Measurements from ENCODE around the gene GRIK2. TPM values are rescaled to one million over a fixed set of nuclear protein-coding genes. Genes with fewer than 3 reads are reported as not detected.
"Not testable (repeated sequence)": the region's sequence is repeated elsewhere in the genome, so short reads cannot be mapped to it uniquely, and the experiment has no call there.

GRIK2 gene
- total RNA-seq, 1 experiment from 2014 or later = 0.29 TPM

GRCh38 chr6:102068349-102068929 is 674.9 kb downstream of the GRIK2 start:
- Mint-ChIP-seq H3K4me3 (ENCODE audit: unreplicated experiment) (no peak overlapping the region), H3K9me3 (ENCODE audit: unreplicated experiment) (no peaks in the 10 kb centered on the region), H3K27me3 (ENCODE audit: insufficient read depth, unreplicated experiment) (no peaks in the 10 kb centered on the region), H3K27ac (ENCODE audit: unreplicated experiment) (no peak overlapping the region), H3K36me3 (ENCODE audit: insufficient read depth, unreplicated experiment) (no peaks in the 10 kb centered on the region), H3K4me1 (ENCODE audit: low read depth, unreplicated experiment) (no peaks in the 10 kb centered on the region)
- Histone ChIP-seq H3K4me3 (ENCODE audit: low read depth, low read length) (no peak overlapping the region), H3K27me3 (replicated peaks; ENCODE audit: control insufficient read depth, insufficient read depth, low read length) (no peaks in the 10 kb centered on the region), H3K4me1 (no peaks in the 10 kb centered on the region), H3K9me3 (no peaks in the 10 kb centered on the region), H3K36me3 (ENCODE audit: control insufficient read depth, insufficient read depth, low read length) (no peaks in the 10 kb centered on the region)
- BruUV-seq (replicated peaks) = no TSS peak
- no peak for DNase-seq
- no peak for TF ChIP-seq CTCF (IDR thresholded peaks at IDR 0.05; ENCODE audit: insufficient read depth in 1 of 2, low read depth in 1 of 2, low read length in 1 of 2, severe bottlenecking in 1 of 2, unreplicated experiment in 1 of 2)
- ChIA-PET POLR2A (no interaction called here), CTCF (no interaction called here)
- intact Hi-C loops (cut with micrococcal nuclease; ENCODE audit: unreplicated experiment) = no loop called here

- no peak overlapping the region for H3K4me3 ChIP-seq (ENCODE audit: low read depth, low read length)
- peaks cover 12% of the 10 kb centered on the region for H3K9me3 Mint-ChIP-seq (ENCODE audit: unreplicated experiment)
- no peak for TF ChIP-seq CTCF (IDR thresholded peaks at IDR 0.05; ENCODE audit: insufficient read depth in 1 of 2, low read depth in 1 of 2, low read length in 1 of 2, severe bottlenecking in 1 of 2, unreplicated experiment in 1 of 2)
- H3K27me3 Mint-ChIP-seq (ENCODE audit: insufficient read depth, unreplicated experiment) = no peaks in the 10 kb centered on the region
- H3K4me1 ChIP-seq = 0 out of 2 replicates have a peak, but pooled peaks cover 6% of the 10 kb centered on the region
- no peaks in the 10 kb centered on the region for H3K36me3 ChIP-seq (ENCODE audit: control insufficient read depth, insufficient read depth, low read length)
- POLR2A ChIA-PET = no interaction called here
- no peak overlapping the region for H3K27ac Mint-ChIP-seq (ENCODE audit: unreplicated experiment)
- DNase-seq = peak in 1 of 2 experiments; percentile 17
- intact Hi-C loops (cut with micrococcal nuclease; ENCODE audit: unreplicated experiment) = no loop called here
- CTCF ChIA-PET = no interaction called here
- BruUV-seq (replicated peaks) = no TSS peak
- H3K27me3 ChIP-seq (replicated peaks; ENCODE audit: control insufficient read depth, insufficient read depth, low read length) = no peaks in the 10 kb centered on the region
- no peaks in the 10 kb centered on the region for H3K36me3 Mint-ChIP-seq (ENCODE audit: insufficient read depth, unreplicated experiment)
- no peak overlapping the region for H3K4me3 Mint-ChIP-seq (ENCODE audit: unreplicated experiment)
- no peaks in the 10 kb centered on the region for H3K9me3 ChIP-seq
- H3K4me1 Mint-ChIP-seq (ENCODE audit: low read depth, unreplicated experiment) = peaks cover 11% of the 10 kb centered on the region
These were observed 682.0 kb downstream of the GRIK2 start for GRCh38 chr6:102075539-102075938.

GRCh38 chr6:102085257-102085656 is 691.7 kb downstream of the GRIK2 start:
- no peaks in the 10 kb centered on the region for H3K36me3 ChIP-seq (ENCODE audit: control insufficient read depth, insufficient read depth, low read length)
- POLR2A ChIA-PET = no interaction called here
- Mint-ChIP-seq H3K4me1 (ENCODE audit: low read depth, unreplicated experiment) (peaks cover 6% of the 10 kb centered on the region), H3K27me3 (ENCODE audit: insufficient read depth, unreplicated experiment) (no peaks in the 10 kb centered on the region), H3K36me3 (ENCODE audit: insufficient read depth, unreplicated experiment) (no peaks in the 10 kb centered on the region), H3K4me3 (ENCODE audit: unreplicated experiment) (no peak overlapping the region), H3K9me3 (ENCODE audit: unreplicated experiment) (no peaks in the 10 kb centered on the region), H3K27ac (ENCODE audit: unreplicated experiment) (no peak overlapping the region)
- CTCF ChIA-PET = no interaction called here
- TF ChIP-seq CTCF (IDR thresholded peaks at IDR 0.05; ENCODE audit: insufficient read depth in 1 of 2, low read depth in 1 of 2, low read length in 1 of 2, severe bottlenecking in 1 of 2, unreplicated experiment in 1 of 2) = peak in 1 of 2 experiments; percentile 18
- no peak overlapping the region for H3K4me3 ChIP-seq (ENCODE audit: low read depth, low read length)
- no peaks in the 10 kb centered on the region for H3K4me1 ChIP-seq
- H3K27me3 ChIP-seq (replicated peaks; ENCODE audit: control insufficient read depth, insufficient read depth, low read length) = no peaks in the 10 kb centered on the region
- intact Hi-C loops (cut with micrococcal nuclease; ENCODE audit: unreplicated experiment) = no loop called here
- no peak for DNase-seq
- no TSS peak for BruUV-seq (replicated peaks)
- H3K9me3 ChIP-seq = no peaks in the 10 kb centered on the region

GRCh38 chr6:102088160-102088559 is 694.7 kb downstream of the GRIK2 start:
- DNase-seq; H3K27ac Mint-ChIP-seq (ENCODE audit: unreplicated experiment); BruUV-seq (replicated peaks); H3K9me3 ChIP-seq; H3K36me3 ChIP-seq (ENCODE audit: control insufficient read depth, insufficient read depth, low read length); H3K4me3 ChIP-seq (ENCODE audit: low read depth, low read length); H3K9me3 Mint-ChIP-seq (ENCODE audit: unreplicated experiment); H3K27me3 ChIP-seq (replicated peaks; ENCODE audit: control insufficient read depth, insufficient read depth, low read length); H3K36me3 Mint-ChIP-seq (ENCODE audit: insufficient read depth, unreplicated experiment); H3K4me1 Mint-ChIP-seq (ENCODE audit: low read depth, unreplicated experiment); H3K4me1 ChIP-seq; POLR2A ChIA-PET; H3K27me3 Mint-ChIP-seq (ENCODE audit: insufficient read depth, unreplicated experiment); CTCF ChIA-PET; H3K4me3 Mint-ChIP-seq (ENCODE audit: unreplicated experiment); intact Hi-C loops (cut with micrococcal nuclease; ENCODE audit: unreplicated experiment): not testable (repeated sequence)
